ENCODE data around the gene DERL2. TPM values are rescaled to one million over a fixed set of nuclear protein-coding genes. Genes with fewer than 3 reads are reported as not detected.

Gene DERL2
- total RNA-seq, 2 experiments from 2014 or later, result 25.8 to 56.3 TPM

DNA sequence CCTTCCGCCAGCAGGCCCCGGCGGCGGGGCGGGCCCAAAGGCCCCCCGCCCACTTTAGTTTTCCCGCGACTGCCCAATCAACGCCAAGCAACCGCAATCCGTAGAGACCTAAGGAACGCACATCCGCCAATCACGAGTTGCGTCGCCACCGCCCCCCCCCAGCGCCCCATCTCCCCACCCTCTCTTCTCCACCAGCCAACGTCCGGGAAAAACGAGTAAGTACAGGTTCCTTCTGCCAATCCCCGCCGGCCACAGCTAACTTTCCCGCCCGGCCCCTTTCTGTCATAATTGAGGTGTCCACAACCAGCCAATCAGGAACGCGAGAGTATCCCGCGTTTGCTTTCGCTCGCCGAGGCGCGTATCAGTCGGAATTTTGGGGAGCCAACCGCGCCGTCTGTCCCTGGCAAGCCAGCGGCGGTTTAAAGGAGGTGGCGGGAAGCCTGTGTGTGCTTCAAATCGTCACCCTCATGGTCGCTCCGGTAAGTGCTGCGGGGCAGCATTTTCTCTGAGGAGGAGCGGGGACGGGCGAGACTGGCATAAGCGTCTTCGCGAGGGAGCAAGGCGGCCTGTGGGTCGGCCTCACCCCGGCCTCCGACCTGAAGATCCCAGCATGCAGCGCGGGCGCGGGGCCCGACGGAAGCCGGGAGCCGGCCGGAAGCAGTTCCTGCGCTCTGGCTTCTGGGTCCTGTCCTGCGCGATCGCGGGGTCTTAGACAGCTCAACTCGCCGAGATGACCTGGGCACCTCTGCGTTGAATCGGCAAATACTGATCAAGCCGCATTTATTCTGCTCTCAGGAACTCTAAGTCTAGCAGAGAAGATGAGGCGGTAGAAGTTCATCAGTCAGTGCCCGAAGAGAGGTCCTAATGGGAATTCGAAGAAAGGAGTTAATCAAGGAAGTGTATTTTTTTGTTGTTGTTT lies 487 bp upstream of the DERL2 start, which contains the start of gene MIS12:
Gene MIS12, plus strand, starts transcription at position 361 of the 919 bp plus-strand sequence. CDS start 2,297 bp downstream, outside the sequence.
- H3K9me2 ChIP-seq (ENCODE audit: insufficient read depth, low read length), result no peaks in the 10 kb centered on the region
- peaks cover 71% of the 10 kb centered on the region for H3K79me2 ChIP-seq (ENCODE audit: insufficient read depth, low read depth, low read length)
- peak; percentile 99 for DNase-seq (ENCODE audit: low spot score)
- TF ChIP-seq CTCF (conservative IDR thresholded peaks at IDR 0.05; ENCODE audit: low read length) (no peak), EZH2phosphoT487 (IDR thresholded peaks at IDR 0.05; ENCODE audit: borderline replicate concordance, low read depth, low read length) (no peak)
- peak within 1 kb of the TSS; percentile 85 for H3K4me3 ChIP-seq (ENCODE audit: low read depth, low read length, poor library complexity, severe bottlenecking)
- BruUV-seq (replicated peaks), result no TSS peak
- intact Hi-C loops (cut with micrococcal nuclease; ENCODE audit: unreplicated experiment), result loop anchor here (1.0 to 5.0 kb wide), 3 partner anchors 17 to 96 kb away; partner anchors contain the start of genes NLRP1 and NUP88
- peaks cover 71% of the 10 kb centered on the region for H3K36me3 ChIP-seq (ENCODE audit: insufficient read depth, low read length)
- peak within 1 kb of the TSS; percentile 89 for H3K27ac ChIP-seq (ENCODE audit: low read depth, low read length, poor library complexity, severe bottlenecking)
- H2AFZ ChIP-seq (ENCODE audit: low read length), result peak within 1 kb of the TSS; percentile 57; the same call in 1 of the 2 replicates
- H3K4me1 ChIP-seq (ENCODE audit: insufficient read depth, low read length, poor library complexity, severe bottlenecking), result peaks cover 28% of the 10 kb centered on the region
- H3K9me3 ChIP-seq (ENCODE audit: low read length), result no peaks in the 10 kb centered on the region
- peaks cover 14% of the 10 kb centered on the region for H4K20me1 ChIP-seq (ENCODE audit: insufficient read depth, low read length)
- H3K4me2 ChIP-seq (ENCODE audit: low read length), result peak within 1 kb of the TSS; percentile 73
- CTCF ChIA-PET (ENCODE audit: unreplicated experiment), result interaction anchor here (1.0 kb wide), 1 partner anchor 47 kb away, joined by 3 read pairs; the partner anchor contains the start of gene C1QBP
- POLR2A ChIA-PET, result interaction anchor here (0.5 to 1.1 kb wide), 4 partner anchors 13 to 18 kb away, joined by 3 to 7 read pairs (median 3); partner anchors contain the start of gene DHX33

- no TSS peak for BruUV-seq (replicated peaks)
- Histone ChIP-seq H3K9me3 (ENCODE audit: low read length) (no peaks in the 10 kb centered on the region), H4K20me1 (ENCODE audit: insufficient read depth, low read length) (peaks cover 3% of the 10 kb centered on the region; the same call in 1 of the 2 replicates), H3K36me3 (ENCODE audit: insufficient read depth, low read length) (peaks cover 80% of the 10 kb centered on the region), H3K27ac (ENCODE audit: low read depth, low read length, poor library complexity, severe bottlenecking) (no peak overlapping the region), H3K4me3 (ENCODE audit: low read depth, low read length, poor library complexity, severe bottlenecking) (no peak overlapping the region), H2AFZ (ENCODE audit: low read length) (no peak overlapping the region), H3K4me2 (ENCODE audit: low read length) (no peak overlapping the region), H3K9me2 (ENCODE audit: insufficient read depth, low read length) (no peaks in the 10 kb centered on the region), H3K4me1 (ENCODE audit: insufficient read depth, low read length, poor library complexity, severe bottlenecking) (peaks cover 16% of the 10 kb centered on the region), H3K79me2 (ENCODE audit: insufficient read depth, low read depth, low read length) (peaks cover 33% of the 10 kb centered on the region)
- intact Hi-C loops (cut with micrococcal nuclease; ENCODE audit: unreplicated experiment), result no loop called here
- POLR2A ChIA-PET, result no interaction called here
- TF ChIP-seq EZH2phosphoT487 (IDR thresholded peaks at IDR 0.05; ENCODE audit: borderline replicate concordance, low read depth, low read length), result no peak
- no peak for TF ChIP-seq CTCF (conservative IDR thresholded peaks at IDR 0.05; ENCODE audit: low read length)
- no peak for DNase-seq (ENCODE audit: low spot score)
- CTCF ChIA-PET (ENCODE audit: unreplicated experiment), result no interaction called here
Observed at GRCh38 chr17:5481451-5481850, 4.5 kb downstream of the DERL2 start.

Data from OCI-LY7 (cell line).